ENCODE data around the gene BACH2.

The BACH2 gene

DNA sequence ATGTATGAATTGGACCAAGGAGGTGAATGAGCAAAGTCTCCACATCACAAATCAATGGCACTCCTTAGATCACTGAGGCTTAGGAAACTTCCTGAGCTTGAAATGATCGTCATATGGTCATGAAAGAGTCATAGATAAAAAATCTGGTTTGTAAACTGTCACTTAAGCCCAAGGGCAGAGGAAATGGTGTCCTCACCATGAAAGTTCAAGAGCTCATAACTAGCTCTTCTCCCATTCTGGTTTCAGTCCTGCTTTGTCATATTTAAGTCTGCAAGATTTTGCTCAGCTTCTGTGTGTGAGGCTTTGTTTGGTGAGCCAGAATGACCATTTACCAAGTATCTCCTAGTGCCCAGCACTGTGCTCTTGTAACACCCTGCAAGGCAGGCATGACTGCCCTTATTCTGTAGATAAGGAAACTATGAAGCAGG is 341.9 kb downstream of the BACH2 start:
- DNase-seq = no peak

DNA sequence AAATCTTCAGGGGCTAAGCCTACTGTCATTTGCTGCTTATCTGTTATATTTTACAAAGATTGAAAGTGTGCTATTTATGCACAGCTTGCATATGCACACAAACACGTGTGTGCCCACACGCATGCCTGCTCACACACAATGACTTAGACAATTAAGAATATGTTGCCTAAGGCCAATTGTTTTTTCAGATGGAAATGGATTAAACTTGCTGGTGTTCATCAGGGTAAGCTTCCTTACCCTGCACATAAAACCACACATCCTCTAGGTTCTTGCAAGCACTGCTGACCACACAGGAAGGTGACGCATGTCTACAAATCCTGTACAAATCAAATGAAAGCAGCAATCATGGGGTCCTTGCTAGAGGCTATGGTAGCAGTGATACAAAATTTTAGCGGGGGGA is 344.0 kb downstream of the BACH2 start:
- peak; percentile 17 for DNase-seq

DNA sequence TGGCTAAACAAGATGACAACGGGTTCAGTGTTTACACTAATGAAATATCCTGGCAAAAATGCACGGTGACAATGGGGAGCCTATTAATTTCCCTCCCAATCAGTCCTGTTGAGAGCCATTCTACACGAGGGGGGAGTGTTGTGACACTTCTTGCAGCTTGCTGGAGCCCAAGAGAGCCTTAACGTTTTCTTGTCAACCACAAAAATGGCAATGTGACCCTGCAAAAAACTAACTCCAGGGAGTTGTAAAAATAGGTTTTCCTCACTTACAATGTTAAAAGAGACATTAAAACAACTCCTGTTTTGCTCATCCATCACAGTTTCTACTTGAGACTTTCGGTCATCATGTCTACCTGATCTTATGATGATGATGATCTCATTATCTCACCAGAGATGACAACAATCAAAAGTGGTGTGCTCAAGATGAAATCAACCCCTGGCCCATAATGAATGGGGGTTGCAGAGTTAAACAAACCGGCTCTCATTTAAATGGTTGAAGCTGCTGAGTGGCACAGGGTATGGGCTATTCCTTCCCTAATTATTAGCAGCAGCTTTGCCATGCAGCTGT is 344.5 kb downstream of the BACH2 start:
- DNase-seq = no peak

DNA sequence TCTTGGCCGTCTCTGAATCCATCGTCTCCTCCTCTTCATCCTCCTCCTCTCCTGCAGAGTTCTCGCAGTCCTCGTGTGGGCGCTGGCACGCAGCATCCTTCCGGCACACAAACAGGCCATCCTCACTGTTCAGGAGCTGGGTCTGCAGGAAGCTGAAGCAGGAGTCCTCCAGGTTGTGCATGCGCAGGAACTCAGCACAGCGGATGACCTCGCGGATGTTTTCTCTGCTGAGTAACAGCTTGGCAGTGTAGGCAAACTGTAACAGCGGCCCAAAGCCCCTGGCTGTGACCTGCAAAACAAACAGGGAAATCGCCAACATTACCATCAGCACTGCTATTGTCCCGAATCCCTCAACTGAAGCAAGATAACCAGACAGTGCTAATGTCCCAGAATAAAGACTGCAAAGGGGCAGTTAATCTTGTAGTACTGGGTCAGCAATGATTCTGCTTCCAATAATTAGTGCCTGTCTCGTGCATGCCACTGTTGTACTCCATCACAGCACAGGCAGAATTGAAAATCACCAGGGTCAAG is 345.0 kb downstream of the BACH2 start:
- DNase-seq = no peak

DNA sequence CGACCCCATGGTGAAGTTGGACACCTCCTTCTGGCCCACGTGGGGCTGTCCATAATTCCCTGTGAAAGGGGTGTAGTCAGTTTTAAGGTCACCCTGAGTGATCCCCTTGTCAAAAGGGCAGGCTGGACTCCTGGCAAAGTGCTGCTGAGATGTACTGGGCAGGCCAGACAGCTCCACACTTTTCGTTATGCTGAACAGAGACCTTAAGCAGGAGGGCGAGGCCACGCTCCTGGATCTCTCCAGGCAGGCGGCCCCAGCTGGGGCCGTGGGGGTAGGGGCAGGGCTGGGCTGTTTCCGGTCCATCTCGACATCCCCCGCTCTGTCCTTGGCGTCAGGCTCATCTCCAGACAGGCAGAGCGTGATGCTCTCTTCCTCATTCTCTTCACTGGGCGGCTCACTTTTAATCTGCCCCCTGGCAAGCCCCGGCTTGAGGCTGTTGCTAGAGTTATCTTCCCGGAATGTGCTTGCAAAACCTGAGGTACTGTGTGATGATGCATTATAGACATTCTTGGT is 345.7 kb downstream of the BACH2 start:
- DNase-seq = no peak

DNA sequence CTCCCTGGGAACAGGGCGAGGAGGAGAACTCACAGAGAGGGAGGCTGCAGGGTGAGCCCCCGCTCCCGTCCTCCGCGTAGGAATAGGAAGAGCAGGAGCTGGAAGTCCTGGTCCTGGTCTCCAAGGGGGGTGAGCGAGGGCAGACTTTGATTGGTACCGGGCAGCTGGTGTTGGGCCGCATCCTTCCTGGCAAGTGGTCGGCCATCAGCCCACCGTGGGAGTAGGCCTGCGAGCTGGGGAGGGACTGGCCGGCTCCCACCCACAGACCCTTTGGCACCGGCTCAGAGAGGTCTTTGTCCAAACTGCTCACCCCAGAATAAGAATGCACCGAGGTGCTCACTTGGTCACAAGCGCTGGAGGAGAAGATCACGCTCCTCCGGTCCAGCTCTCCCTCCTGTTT is 346.2 kb downstream of the BACH2 start:
- no peak for DNase-seq

DNA sequence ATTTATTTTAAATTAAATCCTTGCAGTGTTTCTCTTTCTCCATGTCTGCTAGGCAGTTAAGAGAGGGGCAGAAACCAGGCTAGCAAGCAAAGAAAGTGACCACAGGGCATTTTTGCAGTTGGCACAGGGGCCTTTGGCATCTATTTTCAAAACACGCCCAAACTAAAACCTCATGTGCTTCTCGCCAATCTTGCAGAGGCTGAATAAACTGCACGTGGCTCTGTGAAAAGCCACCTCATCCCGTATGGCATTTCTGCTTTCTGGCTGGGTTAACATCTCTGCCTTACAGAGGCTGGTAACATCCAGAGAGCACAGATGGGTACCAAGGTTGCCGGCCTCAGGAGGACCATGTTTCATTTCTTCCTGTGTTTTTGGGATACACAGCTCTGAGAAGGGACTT is 347.8 kb downstream of the BACH2 start:
- DNase-seq = no peak

DNA sequence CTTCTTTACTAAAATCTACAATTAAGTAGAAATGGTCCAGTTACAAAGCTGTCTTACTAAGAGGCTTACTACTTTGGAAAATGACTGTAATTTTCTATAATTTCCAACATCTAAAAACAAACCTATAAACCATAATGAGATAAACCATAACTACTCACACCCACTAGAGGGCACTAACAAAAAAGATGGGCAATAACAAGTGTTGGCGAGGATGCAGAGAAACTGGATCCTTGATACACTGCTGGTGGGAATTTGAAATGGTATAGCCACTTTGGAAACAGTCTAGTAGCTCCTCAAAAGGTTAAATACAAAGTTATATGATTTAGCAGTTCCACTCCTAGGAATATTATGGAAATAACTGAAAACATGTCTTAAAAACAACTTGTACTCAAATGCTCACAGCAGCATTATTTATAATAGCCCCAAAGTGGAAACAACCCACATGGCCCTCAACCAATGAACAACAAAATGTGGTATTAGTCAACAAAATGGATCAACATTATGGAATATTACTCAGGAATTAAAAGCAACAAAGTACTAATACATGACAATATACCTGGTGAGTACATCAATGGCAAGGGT is 351.7 kb downstream of the BACH2 start:
- DNase-seq = peak; percentile 49

DNA sequence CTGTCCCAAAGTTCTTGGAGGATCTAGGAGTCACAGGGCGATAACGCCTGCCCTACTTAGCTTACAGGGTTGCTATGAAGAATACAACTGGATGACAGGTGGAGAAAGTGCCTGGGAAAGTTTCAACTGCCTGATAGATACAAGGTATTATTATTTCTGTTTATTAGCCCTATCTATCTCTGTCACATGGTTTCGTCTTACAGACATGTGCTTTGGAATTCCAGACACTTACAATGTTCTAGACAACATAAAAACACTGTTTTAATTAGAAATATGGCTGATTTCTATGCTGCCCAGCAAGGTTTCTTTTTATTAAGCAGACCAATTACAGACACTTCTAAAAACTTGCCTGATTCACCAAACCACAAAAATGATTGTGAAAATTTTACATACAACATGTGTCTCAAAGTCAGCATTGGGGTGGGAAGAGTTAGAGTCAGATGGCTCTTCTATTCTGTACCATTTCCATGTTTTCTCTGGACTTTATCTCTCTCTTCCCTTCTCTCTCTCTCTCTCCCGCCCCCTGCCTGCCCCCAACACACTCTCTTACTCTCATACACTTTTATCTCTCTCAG is 352.4 kb downstream of the BACH2 start:
- no peak for DNase-seq

DNA sequence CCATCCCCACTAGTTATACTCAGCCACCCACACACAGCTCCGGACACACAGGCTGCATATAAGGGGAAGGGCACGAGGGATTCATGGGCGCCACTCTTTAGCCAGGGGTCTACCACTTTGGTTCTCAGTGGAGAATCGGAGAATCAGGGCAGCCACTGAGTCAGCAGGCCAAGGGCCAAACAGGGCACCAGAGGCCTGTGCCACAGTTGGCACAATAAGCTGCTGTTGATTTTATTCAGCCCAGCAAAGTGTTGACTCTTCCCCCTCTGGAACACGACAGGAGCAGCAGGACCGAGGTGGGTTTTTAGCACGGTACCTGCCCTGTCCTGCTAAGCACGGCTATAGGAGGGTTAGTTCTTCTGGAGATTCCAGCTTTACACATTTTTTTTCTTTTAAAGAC is 354.0 kb downstream of the BACH2 start:
- no peak for DNase-seq

DNA sequence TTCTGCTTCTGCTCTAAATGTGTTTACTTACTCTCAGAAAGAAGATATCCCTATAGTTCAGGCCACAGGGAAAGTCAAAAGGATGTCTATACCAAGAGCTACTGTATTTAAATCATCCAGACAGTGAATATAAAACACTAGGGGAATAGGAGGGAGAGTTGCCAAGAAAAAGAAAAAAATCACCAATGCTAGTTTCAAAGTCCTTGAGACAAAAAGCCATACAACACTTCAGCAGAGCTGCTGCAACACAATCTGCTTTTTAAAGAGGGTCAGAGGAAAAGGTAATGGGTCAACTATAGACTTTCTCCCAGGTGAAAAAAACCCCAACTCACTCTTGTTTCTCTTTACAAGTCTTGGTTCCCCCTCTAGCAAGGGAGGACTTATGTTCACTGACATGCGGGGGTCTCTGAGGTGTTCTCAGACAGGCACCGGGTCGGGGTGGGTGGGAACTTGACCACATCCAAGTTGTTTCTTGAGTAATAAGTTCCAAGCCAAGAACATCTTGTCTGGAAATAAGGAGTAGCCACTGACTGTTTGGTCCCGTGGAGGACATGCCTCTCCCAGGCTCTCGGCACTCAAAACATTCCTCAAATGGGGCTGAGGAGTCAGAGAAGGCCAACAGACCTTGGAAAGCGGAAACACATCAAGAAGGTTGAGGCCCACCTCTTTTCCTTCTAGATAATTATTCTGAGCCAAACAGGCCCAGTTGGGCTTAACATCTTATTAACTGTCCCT is 354.7 kb downstream of the BACH2 start:
- DNase-seq = no peak

DNA sequence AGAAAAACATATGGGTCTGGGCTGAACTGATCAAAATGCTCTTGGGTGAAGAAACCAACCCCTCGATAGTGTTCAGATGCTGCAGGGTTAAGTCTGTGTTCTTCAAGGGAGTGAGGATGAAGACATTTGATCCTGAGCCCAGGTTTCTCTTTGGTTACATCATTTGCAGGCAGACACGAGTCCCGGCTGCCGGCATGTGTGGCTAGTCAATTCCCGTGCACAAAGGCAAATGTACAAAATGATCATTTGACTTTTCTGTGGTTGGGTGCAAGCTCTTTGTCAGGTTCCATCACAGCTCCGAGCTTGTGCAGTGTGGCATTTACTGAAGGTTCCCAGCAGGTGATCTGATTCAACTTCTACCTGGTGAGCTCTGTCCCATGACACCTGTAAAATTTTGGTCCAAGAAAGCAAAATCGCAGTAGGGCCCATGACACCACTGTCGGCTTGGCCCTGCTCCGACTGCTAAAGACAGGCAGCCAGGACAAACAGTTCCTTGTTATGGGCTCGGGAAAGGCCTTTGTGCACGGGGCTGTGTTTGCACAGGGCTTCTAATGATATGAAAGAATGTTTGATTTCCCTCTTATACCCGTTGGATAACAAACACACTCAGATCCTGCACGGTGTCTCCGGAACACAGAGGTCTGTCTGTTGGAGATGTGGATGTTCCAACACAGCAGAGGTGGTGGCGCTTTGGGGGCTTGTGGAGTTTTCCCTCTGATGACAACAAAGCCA is 355.4 kb downstream of the BACH2 start:
- no peak for DNase-seq

DNA sequence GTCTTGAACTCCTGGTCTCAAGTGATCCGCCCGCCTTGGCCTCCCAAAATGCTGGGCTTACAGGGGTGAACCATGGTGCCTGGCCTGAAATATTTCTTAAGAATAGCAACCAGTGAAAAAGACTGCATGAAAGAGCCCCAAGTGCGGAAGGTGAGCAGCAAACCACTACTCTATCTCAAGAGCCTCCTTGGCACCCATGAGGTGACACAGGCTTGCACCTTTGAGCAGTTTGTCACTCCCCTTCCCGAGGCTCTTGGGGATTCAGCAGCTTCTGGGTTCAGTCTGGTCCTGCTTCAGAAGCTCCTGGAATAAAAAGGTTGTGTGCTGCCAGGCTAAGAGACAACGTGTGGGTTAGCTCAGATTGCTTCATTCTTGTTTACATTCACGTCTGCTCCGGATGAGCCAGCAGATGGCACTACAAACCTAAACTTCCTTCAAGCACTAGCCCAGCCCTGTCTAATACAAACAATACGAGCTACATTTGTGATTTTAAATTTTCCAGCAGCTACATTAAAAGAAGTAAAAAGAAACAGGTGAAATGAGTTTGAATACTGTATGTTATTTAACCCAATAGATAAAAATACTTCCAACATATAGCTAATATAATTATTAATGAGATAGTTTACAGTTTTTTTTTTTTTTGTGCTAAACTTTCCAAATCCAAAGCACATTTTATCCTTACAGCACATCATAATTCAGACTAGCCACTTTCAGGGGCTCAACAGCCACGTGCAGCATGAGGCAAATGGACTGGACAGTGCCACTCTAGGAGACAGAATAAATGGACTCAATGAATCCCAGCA is 356.2 kb downstream of the BACH2 start:
- DNase-seq = peak; percentile 91

DNA sequence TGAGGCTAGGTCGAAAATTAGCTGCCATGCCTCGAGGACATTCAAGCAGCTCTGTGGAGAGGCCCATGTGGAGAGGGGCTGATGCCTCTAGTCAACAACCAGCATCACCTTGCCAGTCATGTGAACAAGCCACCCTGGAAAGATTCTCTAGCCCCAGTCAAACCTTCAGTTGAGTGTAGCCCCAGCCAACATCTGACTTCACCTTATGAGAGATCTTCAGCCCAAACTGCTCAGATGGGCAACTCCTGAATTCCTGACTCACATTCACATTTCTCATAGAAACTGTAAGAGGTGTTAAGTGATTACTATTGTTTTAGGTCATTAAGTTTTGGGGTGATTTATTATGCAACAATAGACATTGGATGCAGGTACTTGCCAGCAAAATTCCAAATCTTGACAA is 357.5 kb downstream of the BACH2 start:
- no peak for DNase-seq

DNA sequence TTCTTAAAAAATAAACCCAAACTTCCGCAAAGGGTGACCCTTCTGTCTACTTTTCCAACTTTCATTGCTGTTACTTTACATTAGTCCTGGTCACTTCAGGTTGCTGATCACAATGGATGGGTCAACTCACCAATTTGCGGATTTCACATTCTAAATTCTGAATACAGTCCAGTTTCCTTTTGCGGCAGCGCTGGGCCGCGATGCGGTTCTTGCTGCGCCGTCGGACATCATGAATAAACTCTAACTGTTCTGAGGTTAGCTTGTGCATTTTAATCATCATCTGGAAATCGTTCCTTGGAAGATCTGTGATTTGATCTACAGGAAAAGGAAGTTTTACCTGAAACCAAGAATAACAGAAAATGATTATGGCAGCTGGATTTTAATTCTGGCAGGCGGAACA is 358.6 kb downstream of the BACH2 start:
- DNase-seq = no peak

DNA sequence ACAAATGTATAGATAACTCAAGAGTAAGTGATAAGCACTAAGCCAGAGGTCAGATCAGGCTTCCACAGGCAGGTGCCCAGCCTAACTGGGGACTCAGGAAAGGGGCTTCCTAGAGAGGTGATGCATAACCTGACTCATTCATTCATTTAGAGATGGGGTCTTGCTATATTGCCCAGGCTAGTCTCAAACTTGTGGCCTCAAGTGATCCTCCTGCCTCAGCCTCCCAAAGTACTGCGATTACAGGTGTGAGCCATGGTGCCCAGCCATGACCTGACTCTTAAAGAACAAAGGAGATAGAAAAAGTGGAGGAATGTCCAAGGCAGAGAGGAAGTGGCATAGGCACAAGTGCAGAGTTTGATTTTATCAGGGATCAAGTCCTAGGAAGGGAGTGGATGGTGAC is 360.5 kb downstream of the BACH2 start:
- DNase-seq = no peak

DNA sequence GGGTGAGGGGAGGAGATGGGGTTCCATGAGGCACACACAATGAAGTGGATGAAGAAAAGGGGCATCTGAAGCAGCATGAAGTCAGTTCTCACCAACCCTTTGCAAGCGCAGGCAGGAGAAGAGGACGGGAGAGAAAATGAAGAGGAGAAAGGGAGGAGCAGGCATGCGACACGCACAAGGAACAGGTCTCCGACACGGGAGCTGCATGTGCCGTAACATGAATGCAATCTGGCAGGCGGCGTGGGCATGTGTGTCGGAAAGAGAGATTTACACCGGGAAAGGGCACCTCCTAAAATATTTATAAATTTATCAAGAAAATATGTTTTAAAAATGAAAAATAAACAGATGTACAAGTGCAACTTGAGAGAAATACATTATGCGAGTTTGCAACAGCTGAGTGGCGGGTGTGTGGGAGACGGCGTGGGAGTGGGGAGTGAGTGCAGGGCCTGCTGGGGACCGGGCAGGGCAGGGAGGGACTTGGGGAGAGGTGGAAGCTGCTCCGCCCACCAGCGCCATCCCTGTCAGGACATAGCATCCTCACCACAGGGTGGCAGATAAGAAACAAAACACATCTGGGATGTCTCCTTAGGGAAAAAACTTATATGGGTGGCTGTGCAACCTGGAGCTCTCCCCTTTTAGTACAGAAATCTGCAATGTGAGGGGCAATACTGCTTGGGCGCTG is 361.8 kb downstream of the BACH2 start:
- no peak for DNase-seq

DNA sequence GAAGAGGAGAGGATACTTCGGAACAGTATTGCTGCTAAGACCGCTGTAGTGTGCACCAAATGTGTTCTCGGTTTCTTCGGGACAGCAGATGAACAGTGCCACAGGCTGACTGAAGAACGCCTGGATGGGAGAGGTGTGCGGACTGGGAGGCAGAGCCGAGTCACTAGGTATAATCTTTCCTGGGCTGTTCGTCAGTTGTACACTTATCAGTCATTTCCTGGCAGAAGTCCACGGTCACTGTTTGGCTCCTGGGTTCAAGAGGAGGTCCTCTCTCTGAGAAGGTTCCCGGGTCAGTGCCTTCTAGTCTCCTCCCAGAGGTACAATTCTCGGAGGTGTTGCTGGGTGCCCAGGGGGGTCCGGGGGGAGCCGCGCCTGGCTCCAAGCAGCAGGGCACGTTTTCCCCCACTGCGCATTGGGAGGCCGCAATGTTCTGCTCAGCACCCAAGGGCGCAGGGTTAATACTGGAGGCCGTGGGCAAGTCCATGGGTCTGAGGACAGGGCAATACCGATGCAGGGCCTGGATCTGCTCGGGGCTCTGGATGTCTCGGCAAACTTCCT is 364.3 kb downstream of the BACH2 start:
- no peak for DNase-seq

DNA sequence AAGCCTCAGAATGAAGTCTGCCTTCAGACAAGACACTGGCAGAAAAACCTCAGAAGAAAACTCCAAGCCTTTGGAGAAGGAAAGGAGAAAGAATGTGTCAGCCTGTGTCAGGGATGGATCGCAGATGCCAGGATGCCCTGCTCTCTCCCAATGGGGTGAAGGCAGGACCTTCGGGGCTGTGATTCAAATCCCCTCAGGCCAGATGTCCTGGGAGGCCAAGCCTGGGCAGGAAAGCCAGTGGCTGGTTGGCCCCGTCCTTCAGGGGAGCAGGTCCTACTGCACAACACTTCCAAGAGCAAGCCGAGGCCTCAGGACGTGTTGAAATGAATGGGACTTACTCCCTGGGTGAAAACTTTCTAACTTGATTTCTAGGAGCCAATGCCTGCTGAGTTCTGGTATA is 365.9 kb downstream of the BACH2 start:
- DNase-seq = no peak

DNA sequence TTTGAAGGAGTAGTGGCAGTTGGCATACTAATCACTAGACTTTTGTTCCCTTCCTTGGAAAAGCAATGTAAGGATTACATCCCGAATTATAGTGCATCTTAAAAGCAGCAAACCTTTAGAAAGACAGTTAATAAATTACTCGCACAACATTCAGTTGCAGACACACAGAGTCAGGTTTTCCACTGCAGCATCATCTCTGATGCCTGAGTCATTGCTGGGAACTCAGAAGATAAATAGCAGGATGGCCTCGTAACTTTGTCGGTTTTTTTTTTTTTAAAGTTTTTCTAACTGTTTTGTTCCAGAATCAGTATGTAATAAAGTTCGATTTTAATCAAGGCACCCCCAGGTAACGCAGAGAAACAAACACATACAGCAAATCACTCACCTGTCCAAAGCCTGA is 368.0 kb downstream of the BACH2 start:
- no peak for DNase-seq
